GM18498 (cell line): ENCODE measurements around the gene CELSR1.

Experiments
- ATAC-seq: cut with Tn5 transposase; IDR thresholded peaks from one replicate; pipeline ENCODE4 v1.9.1; 2021; ENCODE audit warnings: mild to moderate bottlenecking, moderate library complexity; ENCODE audit not compliant: unreplicated experiment

The CELSR1 gene

DNA sequence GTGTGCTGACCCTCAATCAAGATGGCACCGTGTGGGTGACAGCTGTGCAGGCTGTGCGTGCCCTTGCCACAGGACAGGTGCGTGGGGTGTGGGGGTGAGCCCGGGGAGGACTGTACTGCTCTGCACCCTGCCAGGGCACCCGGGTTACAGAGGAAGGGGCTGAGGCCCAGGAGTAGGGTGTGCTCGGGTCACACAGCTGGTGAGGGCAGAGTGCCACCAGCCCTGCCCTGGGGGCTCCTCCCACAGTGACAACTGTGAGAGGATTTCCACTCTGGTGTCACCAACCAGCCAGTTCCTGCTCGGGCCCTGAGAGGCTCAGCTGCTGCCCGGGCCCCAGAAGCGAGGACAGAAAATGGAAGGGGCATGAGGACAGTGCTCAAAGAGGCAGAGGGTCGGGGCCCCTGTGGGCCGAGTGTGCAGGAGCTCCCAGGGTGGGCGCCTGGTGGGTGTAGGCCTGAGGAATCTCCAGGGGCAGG, 181.4 kb downstream of the CELSR1 start:
- ATAC-seq, result no peak

DNA sequence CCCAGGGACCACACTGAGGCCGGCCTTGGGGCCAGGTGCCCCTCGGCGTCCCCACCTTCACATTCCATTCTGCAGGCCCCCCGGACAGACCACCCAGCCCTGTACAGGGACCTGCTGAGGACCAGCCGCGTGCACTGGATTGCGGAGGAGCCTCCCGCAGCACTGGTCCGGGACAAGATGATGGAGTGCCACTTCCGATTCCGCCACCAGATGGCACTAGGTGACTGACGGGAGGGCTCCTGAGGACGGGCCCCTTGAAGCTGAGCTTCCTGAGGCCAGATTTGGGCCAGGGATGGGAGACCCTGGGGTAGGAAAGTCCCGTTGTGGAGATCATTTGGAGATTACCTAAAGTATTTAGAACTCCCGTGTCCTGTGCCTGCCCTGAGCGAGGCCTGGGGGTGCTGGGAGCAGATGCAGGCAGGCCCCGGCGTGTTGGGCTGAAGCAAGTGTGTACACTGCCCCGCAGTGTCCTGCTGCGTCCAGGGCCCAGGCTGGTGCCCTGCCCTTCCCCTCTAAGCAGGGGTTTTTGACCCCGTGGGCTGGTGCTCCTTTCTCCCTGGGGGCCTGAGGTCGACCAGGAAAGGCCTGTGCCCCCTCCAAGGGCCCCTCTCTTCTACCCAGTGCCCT, 181.9 kb downstream of the CELSR1 start:
- no peak for ATAC-seq

- no peak for ATAC-seq
Measured at GRCh38 chr22:46354993-46355305, 182.5 kb downstream of the CELSR1 start.

GRCh38 chr22:46354176-46354992, 183.0 kb downstream of the CELSR1 start:
- no peak for ATAC-seq

GRCh38 chr22:46353483-46354105, 183.8 kb downstream of the CELSR1 start:
- no peak for ATAC-seq

DNA sequence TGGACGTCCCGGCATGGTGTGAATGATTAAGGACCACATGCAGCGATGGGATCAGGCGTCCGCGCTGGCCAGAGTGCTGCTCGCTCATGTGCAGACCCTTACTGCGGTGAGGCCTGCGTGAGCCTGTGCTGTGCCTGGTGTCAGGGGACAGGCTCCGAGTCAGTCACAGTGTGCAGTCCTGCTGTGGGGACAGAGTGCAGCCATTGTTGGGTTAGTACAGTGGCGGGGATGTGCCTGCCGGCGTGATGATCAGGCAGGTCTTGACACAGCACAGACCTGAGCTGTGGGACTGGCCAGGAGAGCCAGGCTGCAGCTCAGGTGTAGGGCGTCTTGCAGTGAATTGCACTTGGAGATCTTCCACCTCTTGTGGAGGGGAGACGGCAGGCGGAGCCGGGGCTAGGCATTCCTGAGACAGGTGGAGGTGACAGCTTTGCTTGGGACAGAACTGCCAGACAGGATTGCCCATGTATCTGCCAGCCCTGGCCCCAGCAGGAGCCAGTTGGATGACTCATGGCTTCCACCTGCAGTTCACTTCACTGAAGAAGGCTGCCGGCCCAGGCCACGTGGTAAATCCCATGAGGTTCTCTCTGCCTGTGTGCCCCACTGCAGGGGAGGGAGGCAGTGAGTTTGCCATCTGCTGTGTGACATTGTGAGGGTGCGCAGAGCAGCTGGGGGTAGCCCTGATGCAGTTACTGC, 184.6 kb downstream of the CELSR1 start:
- no peak for ATAC-seq

- ATAC-seq, result no peak
Measured at GRCh38 chr22:46352276-46352675, 185.1 kb downstream of the CELSR1 start.

DNA sequence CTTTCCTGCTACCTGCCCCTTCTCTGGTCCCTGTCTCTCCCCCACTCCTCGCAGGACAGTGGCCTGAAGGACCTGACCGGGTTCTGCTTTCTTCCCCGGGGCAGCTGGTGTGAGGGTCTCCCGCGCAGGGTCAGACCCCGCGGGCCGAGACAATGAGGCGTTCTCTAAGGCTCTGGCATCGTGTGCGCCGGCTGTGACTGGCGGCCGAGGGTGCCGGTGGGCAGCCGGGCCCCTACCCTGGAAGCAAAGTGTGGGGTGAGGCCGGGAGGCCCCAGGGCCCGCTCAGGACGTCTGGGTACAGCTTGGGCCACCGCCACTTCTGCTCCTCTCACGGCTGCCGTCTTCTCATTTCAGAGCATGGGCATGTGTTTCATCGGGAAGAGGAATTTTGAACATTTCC, 185.7 kb downstream of the CELSR1 start:
- no peak for ATAC-seq

DNA sequence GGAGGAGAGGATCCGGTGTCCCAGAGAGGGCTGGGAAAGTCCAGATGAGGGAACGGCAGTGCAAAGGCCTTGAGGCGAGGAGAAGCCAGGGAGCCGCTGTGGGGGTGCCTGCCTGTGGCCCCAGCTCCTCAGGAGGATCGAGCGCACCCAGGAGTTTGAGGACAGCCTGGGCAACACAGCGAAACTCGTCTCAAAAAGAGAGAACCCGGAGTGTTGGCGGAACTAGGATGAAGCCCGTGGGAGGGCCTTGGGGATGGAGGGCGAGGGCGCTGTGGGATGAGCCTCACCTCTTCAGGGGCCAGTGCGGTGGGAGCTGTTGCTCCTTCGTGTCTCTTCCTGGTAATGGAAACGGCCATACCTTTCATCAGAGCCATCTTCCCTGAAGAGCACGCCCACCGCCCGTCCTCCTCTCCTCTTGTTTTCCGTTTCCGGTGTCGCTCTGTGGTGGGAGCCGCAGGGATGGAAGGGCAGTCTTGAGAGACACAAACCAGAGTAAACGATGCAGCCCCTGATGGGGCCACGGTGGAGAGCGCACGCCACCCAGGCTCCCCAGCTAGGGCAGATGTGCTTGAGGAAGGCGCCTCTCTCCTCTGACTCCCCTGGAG, 186.2 kb downstream of the CELSR1 start:
- no peak for ATAC-seq

DNA sequence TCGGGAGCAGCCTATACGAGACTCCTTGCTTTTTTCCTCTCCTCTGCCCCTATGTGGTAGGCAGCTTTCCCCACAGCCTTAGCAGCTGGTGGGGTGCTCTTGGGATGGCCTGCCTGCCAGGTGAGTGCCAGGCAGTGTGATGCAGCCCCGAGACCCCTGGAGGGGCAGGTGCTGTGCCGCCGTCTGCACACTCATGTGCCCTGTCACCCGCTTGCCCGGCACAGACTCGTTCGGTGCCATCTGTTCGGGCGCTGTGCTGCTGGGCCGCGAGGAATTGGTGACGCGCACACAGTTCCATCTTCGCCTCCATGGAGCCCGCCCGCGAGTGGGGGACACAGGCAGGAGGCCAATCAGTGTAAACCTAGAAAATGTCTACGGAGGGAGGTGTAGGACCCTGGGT, 186.8 kb downstream of the CELSR1 start:
- no peak for ATAC-seq

- no peak for ATAC-seq
Measured at GRCh38 chr22:46350121-46350520, 187.3 kb downstream of the CELSR1 start.

DNA sequence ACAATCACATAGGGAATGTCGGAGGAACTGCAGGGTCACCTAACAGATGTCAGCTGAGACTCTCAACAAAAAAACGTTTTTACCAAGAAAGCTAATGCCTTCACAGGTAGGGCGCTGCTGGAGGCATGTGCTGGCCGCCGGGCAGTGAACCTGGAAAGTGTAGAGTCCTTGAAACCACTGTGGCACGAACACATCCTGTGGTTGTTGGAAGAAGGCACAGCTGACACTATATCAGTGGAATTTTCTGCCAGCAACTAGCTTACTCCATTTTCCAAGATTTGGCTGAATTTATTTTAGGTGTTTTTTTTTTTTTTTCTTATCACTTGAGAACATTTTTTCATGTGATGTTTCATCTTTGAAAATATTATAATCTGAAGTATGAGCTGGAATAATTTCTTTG, 187.7 kb downstream of the CELSR1 start:
- ATAC-seq, result no peak

DNA sequence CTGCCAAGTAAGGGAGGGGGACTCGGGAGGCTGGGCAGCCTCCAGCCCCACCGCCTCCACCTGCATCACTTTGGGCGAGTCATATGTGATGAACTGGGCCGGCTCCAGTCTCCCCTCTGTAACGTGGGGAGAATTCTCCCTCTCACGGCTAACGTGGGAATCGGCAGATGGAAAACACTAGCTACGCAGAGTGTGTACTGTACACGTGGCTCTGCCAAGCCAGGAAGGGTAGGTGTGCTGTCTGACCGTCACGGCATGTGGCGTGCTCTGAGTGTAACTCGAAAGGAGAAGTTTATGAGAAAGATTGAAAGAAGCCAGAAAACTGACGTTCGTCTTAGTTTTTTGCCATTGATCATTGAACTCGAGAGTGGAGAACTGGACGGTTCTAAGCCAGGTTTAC, 188.2 kb downstream of the CELSR1 start:
- ATAC-seq, result no peak

GRCh38 chr22:46348099-46348695, 189.2 kb downstream of the CELSR1 start:
- ATAC-seq, result no peak

- ATAC-seq, result no peak
Measured at GRCh38 chr22:46347646-46348045, 189.8 kb downstream of the CELSR1 start.

- no peak for ATAC-seq
Measured at GRCh38 chr22:46346680-46347405, 190.6 kb downstream of the CELSR1 start.

DNA sequence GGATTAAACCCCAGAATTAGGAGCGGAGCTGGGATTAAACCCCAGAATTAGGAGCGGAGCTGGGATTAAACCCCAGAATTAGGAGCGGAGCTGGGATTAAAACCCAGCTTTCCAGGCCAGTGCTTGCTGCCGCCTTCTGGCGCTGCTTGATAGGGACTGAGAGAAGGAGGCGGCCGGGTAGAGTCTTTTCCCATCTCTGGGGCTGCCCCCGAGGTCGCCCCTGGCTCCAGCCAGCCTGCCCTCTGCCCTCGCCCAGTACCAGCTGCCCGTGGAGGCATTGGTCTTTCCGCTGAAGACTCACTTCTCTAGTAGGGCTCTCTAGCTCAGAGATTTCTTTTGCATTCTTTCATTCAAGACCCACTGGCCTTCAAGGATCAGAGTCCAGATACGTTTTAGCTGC, 196.7 kb downstream of the CELSR1 start:
- ATAC-seq, result no peak

GRCh38 chr22:46339956-46340355, 197.5 kb downstream of the CELSR1 start:
- no peak for ATAC-seq

DNA sequence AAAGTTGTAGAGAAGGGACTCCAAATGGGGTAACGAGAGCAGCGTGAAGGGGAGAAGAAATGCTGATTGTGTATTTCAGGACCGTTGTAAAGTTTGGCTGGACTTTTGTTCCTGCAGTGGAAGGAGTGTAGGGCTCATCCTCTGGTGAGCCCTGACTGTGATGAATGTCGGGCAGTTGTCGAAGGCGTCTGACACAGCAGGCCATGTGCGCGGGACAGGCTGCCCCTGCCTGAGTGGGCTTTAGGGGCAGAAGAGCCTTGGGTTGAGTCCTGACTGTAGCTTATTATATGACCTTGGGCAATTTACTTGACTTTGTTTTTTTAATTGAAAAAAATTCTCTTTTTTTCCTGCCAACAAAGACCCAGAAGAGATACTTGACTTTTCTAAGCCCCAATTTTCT, 198.8 kb downstream of the CELSR1 start:
- ATAC-seq, result no peak

- no peak for ATAC-seq
Measured at GRCh38 chr22:46337870-46338269, 199.6 kb downstream of the CELSR1 start.
